IMR-90 (cell line): ENCODE data around the gene LHFPL6. TPM values are rescaled to one million over a fixed set of nuclear protein-coding genes. Genes with fewer than 3 reads are reported as not detected.

ENCODE experiments used
- ATAC-seq: fragments of 200-7000 bp; cut with Tn5 transposase; 2 replicates; pipeline ENCODE4 v1.9.1; 2020; ENCODE audit warnings: low read depth, mild to moderate bottlenecking, moderate library complexity
- BruUV-seq: library from RNA; stranded (reverse); fragments of 400-500 nt; replicated peaks from 2 replicates; lab custom pipeline; 2021; lab: Mats Ljungman, UMichigan
- CTCF ChIA-PET: fragments of 300-600 bp; formaldehyde crosslinking; extraction: SDS; loops from one replicate; lab custom pipeline; 2021; ENCODE audit warnings: antibody characterized with exemption; lab: Yijun Ruan, JAX
- POLR2A ChIA-PET: fragments of 300-600 bp; sonication (Branson Sonifier 250); formaldehyde crosslinking; loops from one replicate; lab custom pipeline; 2022; ENCODE audit warnings: antibody characterized with exemption; ENCODE audit not compliant: unreplicated experiment; lab: Charles Lee
- DNase-seq: peaks from one replicate; pipeline ENCODE4 v3.0.0; 2013
- H2AFZ ChIP-seq: replicated peaks from 2 replicates; pipeline ENCODE3; 2013; ENCODE audit warnings: low read length, mild to moderate bottlenecking; ENCODE audit not compliant: poor library complexity
- H2AK5ac ChIP-seq: 2 replicates; pipeline ENCODE4 v1.6.1; 2013; ENCODE audit warnings: low read depth, low read length, inconsistent platforms
- H2AK9ac ChIP-seq: replicated peaks from 2 replicates; pipeline ENCODE3; 2013; ENCODE audit warnings: mild to moderate bottlenecking, low read depth, low read length, moderate library complexity; ENCODE audit not compliant: poor library complexity
- H2BK120ac ChIP-seq: 2 replicates; pipeline ENCODE4 v1.6.1; 2013; ENCODE audit warnings: low read depth, low read length, inconsistent platforms
- H2BK15ac ChIP-seq: 3 replicates; pipeline ENCODE4 v1.6.1; 2013; ENCODE audit warnings: low read depth, low read length, inconsistent platforms
- H2BK20ac ChIP-seq: 2 replicates; pipeline ENCODE4 v1.6.1; 2013; ENCODE audit warnings: low read depth, mild to moderate bottlenecking, inconsistent platforms, low read length, moderate library complexity
- H2BK5ac ChIP-seq: 2 replicates; pipeline ENCODE4 v1.6.1; 2013; ENCODE audit warnings: mild to moderate bottlenecking, low read depth, low read length, inconsistent platforms; ENCODE audit not compliant: poor library complexity, severe bottlenecking
- H3K14ac ChIP-seq: replicated peaks from 2 replicates; pipeline ENCODE4 v1.6.1; 2013; ENCODE audit warnings: low read depth, low read length, inconsistent platforms
- H3K18ac ChIP-seq: 2 replicates; pipeline ENCODE4 v1.6.1; 2013; ENCODE audit warnings: low read depth, low read length, control low read depth
- H3K23ac ChIP-seq: 2 replicates; pipeline ENCODE4 v1.6.1; 2013; ENCODE audit warnings: low read depth, low read length, inconsistent platforms
- H3K27ac ChIP-seq: 2 replicates; pipeline ENCODE4 v1.5.1; 2013; ENCODE audit warnings: mild to moderate bottlenecking, control low read depth, low read length; ENCODE audit not compliant: insufficient read depth
- H3K27me3 ChIP-seq: 2 replicates; pipeline ENCODE4 v1.6.1; 2013; ENCODE audit warnings: low read length; ENCODE audit not compliant: control insufficient read depth, insufficient read depth
- H3K36me3 ChIP-seq: 2 replicates; pipeline ENCODE4 v1.6.1; 2013; ENCODE audit warnings: low read length, mixed read lengths; ENCODE audit not compliant: control insufficient read depth, insufficient read depth
- H3K4ac ChIP-seq: 2 replicates; pipeline ENCODE4 v1.6.1; 2013; ENCODE audit warnings: low read depth, low read length, inconsistent platforms
- H3K4me1 ChIP-seq: 2 replicates; pipeline ENCODE4 v1.6.1; 2013; ENCODE audit warnings: low read length, mixed read lengths; ENCODE audit not compliant: control insufficient read depth, insufficient read depth
- H3K4me2 ChIP-seq: 2 replicates; pipeline ENCODE4 v1.6.1; 2013; ENCODE audit warnings: low read depth, mild to moderate bottlenecking, control low read depth, low read length, moderate library complexity
- H3K4me3 ChIP-seq: 2 replicates; pipeline ENCODE4 v1.5.1; 2013; ENCODE audit warnings: low read depth, mild to moderate bottlenecking, control low read depth, low read length, moderate library complexity; ENCODE audit not compliant: insufficient read depth
- H3K56ac ChIP-seq: 2 replicates; pipeline ENCODE4 v1.6.1; 2013; ENCODE audit warnings: low read length, inconsistent platforms; ENCODE audit not compliant: insufficient read depth; ENCODE audit errors: extremely low read depth
- H3K79me1 ChIP-seq, 2 experiments: 2 replicates each; pipeline ENCODE4 v1.6.1; 2013; ENCODE audit warnings: low read length in 2 of 2, inconsistent platforms in 1 of 2, low read depth in 1 of 2
- H3K9ac ChIP-seq: 2 replicates; pipeline ENCODE4 v1.6.1; 2013; ENCODE audit warnings: low read depth, low read length, control low read depth
- H3K9me1 ChIP-seq: 2 replicates; pipeline ENCODE4 v1.6.1; 2013; ENCODE audit warnings: low read length, inconsistent platforms; ENCODE audit not compliant: insufficient read depth
- H3K9me3 ChIP-seq: 2 replicates; pipeline ENCODE4 v1.6.1; 2013; ENCODE audit warnings: low read length; ENCODE audit not compliant: control insufficient read depth, insufficient read depth
- H4K20me1 ChIP-seq: 2 replicates; pipeline ENCODE4 v1.6.1; 2013; ENCODE audit warnings: low read length, inconsistent platforms; ENCODE audit not compliant: insufficient read depth
- H4K5ac ChIP-seq: 2 replicates; pipeline ENCODE4 v1.6.1; 2013; ENCODE audit warnings: mild to moderate bottlenecking, low read depth, low read length, control low read depth
- H4K8ac ChIP-seq, 2 experiments: 2 replicates each; pipeline ENCODE4 v1.6.1; 2013; ENCODE audit warnings: low read depth in 2 of 2, low read length in 2 of 2, control low read depth in 1 of 2, inconsistent platforms in 1 of 2
- H4K91ac ChIP-seq: 2 replicates; pipeline ENCODE4 v1.6.1; 2013; ENCODE audit warnings: low read depth, low read length, inconsistent platforms; ENCODE audit not compliant: insufficient read depth
- BHLHE40 ChIP-seq: fragments of 150-350 bp; IDR thresholded peaks from 2 replicates; pipeline ENCODE4 v1.6.1; 2016; ENCODE audit warnings: mild to moderate bottlenecking, low read depth, low read length
- CEBPB ChIP-seq: IDR thresholded peaks from 2 replicates; pipeline ENCODE4 v1.6.1; 2012; ENCODE audit warnings: low read depth, low read length, improper control_type of control experiment
- CHD1 ChIP-seq: IDR thresholded peaks from 2 replicates; pipeline ENCODE4 v1.6.1; 2012; ENCODE audit warnings: low read depth, low read length, improper control_type of control experiment
- CTCF ChIP-seq: conservative IDR thresholded peaks from 2 replicates; pipeline ENCODE4 v1.5.1; 2012; ENCODE audit warnings: mild to moderate bottlenecking, low read depth, low read length, improper control_type of control experiment
- ELK1 ChIP-seq: fragments of 150-350 bp; IDR thresholded peaks from 2 replicates; pipeline ENCODE4 v1.6.1; 2016; ENCODE audit warnings: low read depth, mild to moderate bottlenecking, low read length, moderate library complexity, borderline replicate concordance
- FOS ChIP-seq: fragments of 150-350 bp; IDR thresholded peaks from 2 replicates; pipeline ENCODE4 v1.6.1; 2016; ENCODE audit warnings: low read depth, low read length
- MAFK ChIP-seq: IDR thresholded peaks from 2 replicates; pipeline ENCODE4 v1.6.1; 2012; ENCODE audit warnings: low read depth, low read length, improper control_type of control experiment
- MAZ ChIP-seq: IDR thresholded peaks from 2 replicates; pipeline ENCODE4 v1.6.1; 2012; ENCODE audit warnings: low read depth, mild to moderate bottlenecking, low read length, improper control_type of control experiment, moderate library complexity, borderline replicate concordance
- MXI1 ChIP-seq: IDR thresholded peaks from 2 replicates; pipeline ENCODE4 v1.6.1; 2012; ENCODE audit warnings: low read depth, mild to moderate bottlenecking, low read length, moderate library complexity, borderline replicate concordance
- NFE2L2 ChIP-seq: fragments of 150-350 bp; IDR thresholded peaks from 2 replicates; pipeline ENCODE4 v1.6.1; 2016; ENCODE audit warnings: low read depth, mild to moderate bottlenecking, low read length
- POLR2A ChIP-seq: IDR thresholded peaks from 2 replicates; pipeline ENCODE4 v1.6.1; 2012; ENCODE audit warnings: mild to moderate bottlenecking, low read depth, low read length
- RAD21 ChIP-seq: IDR thresholded peaks from 2 replicates; pipeline ENCODE4 v1.6.1; 2012; ENCODE audit warnings: low read length, improper control_type of control experiment
- RCOR1 ChIP-seq: IDR thresholded peaks from 2 replicates; pipeline ENCODE4 v1.6.1; 2012; ENCODE audit warnings: mild to moderate bottlenecking, low read length, improper control_type of control experiment; ENCODE audit not compliant: insufficient replicate concordance
- RFX5 ChIP-seq: IDR thresholded peaks from 2 replicates; pipeline ENCODE4 v1.8.0; 2012; ENCODE audit warnings: low read depth, mild to moderate bottlenecking, low read length, moderate library complexity
- SMC3 ChIP-seq: fragments of 150-350 bp; IDR thresholded peaks from 2 replicates; pipeline ENCODE4 v1.6.1; 2016; ENCODE audit warnings: low read depth, mild to moderate bottlenecking, antibody characterized with exemption, low read length, moderate library complexity
- USF2 ChIP-seq: fragments of 150-350 bp; IDR thresholded peaks from 2 replicates; pipeline ENCODE4 v1.6.1; 2017; ENCODE audit warnings: mild to moderate bottlenecking, antibody characterized with exemption, low read length, low read depth
- WGBS, 2 experiments: methylation state at CpG; one replicate each; pipeline versions ENCODE4 v1.1.5 to v1.1.7; 2013; ENCODE audit warnings: missing lambda C conversion rate in 2 of 2; ENCODE audit not compliant: insufficient read length in 1 of 2; ENCODE audit errors: extremely low coverage in 2 of 2; 5-methylcytosine and 5-hydroxymethylcytosine counted together
- dilution Hi-C: fragments of 300-500 bp; cut with HindIII; formaldehyde crosslinking; loops from one replicate; pipeline ENCODE4 v1.14.3; 2018; ENCODE audit warnings: low sequenced_read_pairs; ENCODE audit not compliant: unreplicated experiment
- in situ Hi-C: fragments of 300-500 bp; cut with MboI; formaldehyde crosslinking; loops from 3 replicates; pipeline ENCODE4 v1.14.3; 2019; ENCODE audit warnings: low sequenced_read_pairs, inconsistent platforms, mixed read lengths
- intact Hi-C: fragments of 100-400 bp; cut with micrococcal nuclease; formaldehyde crosslinking; loops from 2 replicates; pipeline ENCODE4 v1.10.0; 2022
- polyA plus RNA-seq, 3 experiments: library from polyadenylated mRNA; depleted of rRNA; stranded (reverse); fragments of >200 nt; gene quantifications; 2 replicates each; pipeline ENCODE4 v1.2.3, GENCODE V29; 2012; ENCODE audit warnings: low replicate concordance in 1 of 3
- total RNA-seq: library from RNA; depleted of rRNA; stranded (reverse); fragments of >200 nt; gene quantifications from 2 replicates; pipeline ENCODE4 v1.2.3, GENCODE V29; 2012

Gene LHFPL6
- total and polyA plus RNA-seq, 2 of the 4 experiments (the other 2 are of a cell fraction) = 24.7 to 36.1 TPM

GRCh38 chr13:39457274-39457673 lies 145.7 kb downstream of the LHFPL6 start:
- no peak for DNase-seq
- no peak overlapping the region for H3K9ac ChIP-seq

More at GRCh38 chr13:39457274-39457673, 145.7 kb downstream of the LHFPL6 start:
- H3K14ac ChIP-seq = no peak overlapping the region
- H3K36me3 ChIP-seq = no peaks in the 10 kb centered on the region
- no peak overlapping the region for H2BK5ac ChIP-seq
- H3K4me3 ChIP-seq = no peak overlapping the region
- no CpG with 5 or more reads among the region's 1 CpG for WGBS, 2 experiments
- no peak overlapping the region for H2AFZ ChIP-seq
- no peak for ATAC-seq
- no peak overlapping the region for H3K56ac ChIP-seq
- no TSS peak for BruUV-seq
- H2BK120ac ChIP-seq = no peak overlapping the region
- H3K27ac ChIP-seq = no peak overlapping the region
- no peak overlapping the region for H2AK9ac ChIP-seq
- H3K4me1 ChIP-seq = peaks cover 9% of the 10 kb centered on the region
- H3K27me3 ChIP-seq = no peaks in the 10 kb centered on the region
- no peak overlapping the region for H4K8ac ChIP-seq
- H4K91ac ChIP-seq = no peak overlapping the region
- no peak overlapping the region for H2AK5ac ChIP-seq
- H3K4ac ChIP-seq = no peak overlapping the region
- no peak overlapping the region for H3K4me2 ChIP-seq
- TF ChIP-seq BHLHE40 (no peak), CTCF (no peak), RCOR1 (no peak), MAFK (no peak), RAD21 (no peak), MAZ (no peak), NFE2L2 (no peak), CHD1 (no peak), FOS (no peak), RFX5 (no peak), USF2 (no peak), CEBPB (no peak), POLR2A (no peak), SMC3 (no peak), MXI1 (no peak), ELK1 (no peak)
- dilution Hi-C loops (no loop called here), intact Hi-C loops (no loop called here), in situ Hi-C loops (no loop called here)
- H3K18ac ChIP-seq = no peak overlapping the region
- no peaks in the 10 kb centered on the region; the same call in 1 of the 2 replicates for H3K9me1 ChIP-seq
- peaks cover 18 to 22% of the 10 kb centered on the region in 2 experiments for H3K79me1 ChIP-seq
- no peak overlapping the region for H4K5ac ChIP-seq
- no peaks in the 10 kb centered on the region for H3K9me3 ChIP-seq
- H4K20me1 ChIP-seq = no peaks in the 10 kb centered on the region; the same call in 1 of the 2 replicates
- no peak overlapping the region for H3K23ac ChIP-seq
- ChIA-PET CTCF (interaction anchor here (0.7 kb wide), 1 partner anchor 437 kb away, joined by 3 read pairs; no protein-coding TSS in a partner anchor), POLR2A (no interaction called here)
- H2BK15ac ChIP-seq = no peak overlapping the region
- H2BK20ac ChIP-seq = no peak overlapping the region
